HG02943 (cell line): ENCODE results near the gene DIS3L2.
"Not testable (repeated sequence)": the region's sequence is repeated elsewhere in the genome, so short reads cannot be mapped to it uniquely, and the experiment has no call there.

Experiments used
- ATAC-seq: cut with Tn5 transposase; IDR thresholded peaks from one replicate; pipeline ENCODE4 v1.9.1; 2021; ENCODE audit warnings: mild to moderate bottlenecking, low read depth, moderate library complexity; ENCODE audit not compliant: unreplicated experiment

Gene DIS3L2

GRCh38 chr2:232315049-232315922 lies 353.8 kb downstream of the DIS3L2 start:
- peak; percentile 85 for ATAC-seq

- ATAC-seq, result no peak
These were observed 354.4 kb downstream of the DIS3L2 start for GRCh38 chr2:232315923-232316299.

GRCh38 chr2:232316461-232317330 lies 355.2 kb downstream of the DIS3L2 start:
- no peak for ATAC-seq

- ATAC-seq, result no peak
These were observed 356.8 kb downstream of the DIS3L2 start for GRCh38 chr2:232318169-232318855.

DNA sequence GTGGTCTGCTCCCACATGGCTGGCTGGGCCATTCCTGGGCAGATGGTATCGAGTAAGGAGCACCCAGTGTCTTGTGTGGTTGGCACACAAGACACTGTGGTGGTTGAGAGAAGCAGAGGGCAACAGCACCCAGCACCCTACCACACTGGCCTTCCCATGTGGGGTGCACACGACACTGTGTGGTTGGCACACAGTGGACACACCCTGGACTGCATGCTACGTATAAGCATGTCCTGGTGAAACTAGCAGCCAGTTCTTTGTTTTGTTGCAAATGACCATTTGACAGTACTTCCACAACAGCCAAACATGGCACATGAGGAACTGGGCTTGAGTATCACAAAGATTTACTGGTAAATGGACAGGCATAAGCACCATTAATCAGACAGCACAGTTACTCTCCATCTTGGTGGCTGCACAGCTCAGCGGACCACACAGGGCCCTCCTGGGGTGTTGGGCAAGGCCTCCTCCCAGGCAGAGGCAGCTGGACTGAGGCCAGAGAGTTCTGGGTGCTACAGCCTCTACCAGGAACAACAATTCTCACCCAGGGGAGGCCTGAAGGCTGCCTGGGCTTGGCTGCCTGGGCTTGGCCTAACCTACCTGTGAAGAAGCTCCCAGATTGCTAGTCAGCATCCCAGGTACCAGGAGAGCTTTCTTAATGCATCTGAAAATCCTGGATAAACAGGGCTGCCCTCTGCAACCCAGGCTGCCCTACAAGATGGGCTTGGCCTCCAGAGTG lies 357.7 kb downstream of the DIS3L2 start:
- no peak for ATAC-seq

DNA sequence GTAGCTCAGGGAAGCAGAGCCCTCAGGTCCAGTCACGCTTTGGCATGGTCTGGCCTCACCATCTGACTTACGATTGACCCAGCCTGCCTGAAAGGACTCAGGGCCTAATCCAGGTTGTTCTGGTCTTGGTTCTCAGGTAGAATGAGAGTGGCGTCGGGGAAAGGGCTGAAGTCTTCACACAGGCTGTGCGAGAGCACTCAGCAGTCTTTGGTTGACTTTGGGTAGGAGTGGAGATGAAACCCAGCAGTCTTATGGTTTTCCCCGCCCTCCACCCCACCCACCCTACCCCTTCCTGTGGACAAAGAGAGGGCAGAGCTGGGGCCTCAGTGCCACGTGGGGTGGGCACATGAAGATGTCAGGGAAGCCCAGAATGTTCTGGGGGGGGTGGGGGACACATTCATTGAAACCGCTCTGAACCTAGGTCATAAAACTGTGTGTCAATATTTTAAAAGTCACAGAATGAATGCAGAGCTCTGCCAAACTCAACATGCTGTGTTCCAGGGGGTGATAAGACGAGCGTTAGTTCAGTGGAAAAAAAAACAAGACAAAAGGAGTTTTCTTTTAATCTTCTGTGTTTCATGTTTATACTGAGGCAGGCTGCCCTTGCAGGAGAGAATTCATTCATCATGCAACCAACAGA lies 358.4 kb downstream of the DIS3L2 start:
- no peak for ATAC-seq

DNA sequence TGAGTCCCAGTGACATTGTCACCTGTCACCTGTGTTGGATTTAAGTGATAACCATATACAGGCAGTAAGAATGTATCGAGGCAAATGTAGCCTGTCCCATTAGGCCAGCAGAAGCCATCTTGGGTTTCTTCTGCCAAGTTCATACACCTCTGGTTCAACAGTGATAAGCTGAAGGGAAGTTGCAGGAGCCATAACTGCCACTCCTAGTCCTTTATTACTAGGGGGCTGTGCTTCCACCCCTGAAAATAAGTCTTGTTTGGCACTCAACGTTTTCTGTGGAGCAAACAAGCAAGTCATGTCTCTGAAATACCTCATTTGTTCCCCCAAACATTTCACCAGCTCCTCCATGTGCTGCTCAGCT lies 358.9 kb downstream of the DIS3L2 start:
- no peak for ATAC-seq

GRCh38 chr2:232321156-232321816 lies 359.8 kb downstream of the DIS3L2 start:
- ATAC-seq, result no peak

- no peak for ATAC-seq
These were observed 360.5 kb downstream of the DIS3L2 start for GRCh38 chr2:232321817-232322559.

DNA sequence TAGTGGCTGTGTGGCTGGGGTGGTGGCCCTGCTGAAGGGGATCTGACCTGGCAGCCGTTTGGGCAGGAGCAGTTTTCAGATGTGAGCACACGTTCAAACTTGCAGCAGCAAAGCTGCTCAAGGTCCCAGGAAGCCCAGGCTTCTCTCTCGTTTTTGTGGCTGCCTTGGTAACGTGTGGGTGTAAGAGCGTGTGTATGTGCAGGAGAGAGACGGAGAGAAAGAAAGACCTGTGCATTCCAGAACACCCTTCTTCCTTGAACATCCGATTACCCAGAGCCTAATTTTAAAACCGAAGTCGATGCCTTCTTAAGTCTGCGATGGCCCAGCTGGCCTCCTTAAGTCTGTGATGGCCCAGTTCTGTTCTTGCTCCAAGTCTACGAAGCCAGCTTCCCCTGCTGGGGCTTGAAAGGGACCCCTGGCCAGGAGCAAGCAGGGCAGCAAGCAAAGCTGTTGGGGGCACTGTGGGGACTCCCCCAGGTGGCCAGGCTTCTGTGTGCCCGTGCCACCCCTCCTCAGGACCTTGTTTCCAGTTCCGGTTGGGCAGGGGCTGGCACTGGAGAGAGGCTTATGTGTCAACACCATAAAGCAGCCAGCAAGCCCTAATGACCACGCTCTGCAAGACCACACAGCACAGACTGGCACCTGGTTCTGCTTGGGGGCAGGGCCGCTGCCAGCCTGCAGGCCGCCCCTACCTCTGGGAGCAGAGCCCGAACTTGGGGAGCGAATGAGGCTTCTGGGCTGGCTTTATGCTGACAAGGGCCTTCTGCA lies 361.2 kb downstream of the DIS3L2 start:
- ATAC-seq, result no peak

DNA sequence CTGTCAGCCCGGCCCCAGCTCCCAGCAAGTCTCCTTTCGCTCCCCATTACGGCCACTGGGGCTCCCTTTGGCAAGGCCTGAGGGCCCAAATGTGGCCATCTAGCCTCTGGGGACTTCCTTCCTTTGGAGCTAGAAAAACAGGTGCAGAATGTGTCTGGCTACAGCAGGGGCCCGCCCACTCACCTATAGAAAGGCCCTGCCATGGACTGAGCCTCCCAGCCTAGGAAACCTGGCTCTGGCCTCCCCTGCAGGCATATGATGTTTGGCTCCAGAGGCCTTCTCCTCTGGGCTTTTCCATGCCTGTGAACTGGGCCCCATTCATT lies 361.8 kb downstream of the DIS3L2 start:
- no peak for ATAC-seq

- ATAC-seq, result not testable (repeated sequence)
These were observed 362.5 kb downstream of the DIS3L2 start for GRCh38 chr2:232323967-232324366.

- no peak for ATAC-seq
These were observed 363.3 kb downstream of the DIS3L2 start for GRCh38 chr2:232324778-232325177.

GRCh38 chr2:232325324-232326273 lies 364.1 kb downstream of the DIS3L2 start:
- ATAC-seq, result no peak

- not testable (repeated sequence) for ATAC-seq
These were observed 365.0 kb downstream of the DIS3L2 start for GRCh38 chr2:232326274-232327104.
